ENCODE results near the gene DUSP18.

DUSP18 gene

GRCh38 chr22:30671071-30671470, 3.4 kb upstream of the DUSP18 start:
- H2AFZ ChIP-seq (ENCODE audit: low read length) = no peak overlapping the region
- no peak overlapping the region for H3K27ac ChIP-seq (ENCODE audit: low read depth, low read length, poor library complexity, severe bottlenecking)
- H3K4me3 ChIP-seq (ENCODE audit: low read depth, low read length, poor library complexity, severe bottlenecking) = no peak overlapping the region
- TF ChIP-seq EZH2 (IDR thresholded peaks at IDR 0.05; ENCODE audit: borderline replicate concordance, low read length) (no peak), CTCF (IDR thresholded peaks at IDR 0.05; ENCODE audit: low read length) (no peak)
- H3K36me3 ChIP-seq (ENCODE audit: insufficient read depth, low read length) = no peaks in the 10 kb centered on the region
- H3K9ac ChIP-seq (ENCODE audit: low read length) = no peak overlapping the region
- H3K79me2 ChIP-seq (ENCODE audit: insufficient read depth, low read length) = no peaks in the 10 kb centered on the region
- no peaks in the 10 kb centered on the region for H3K9me3 ChIP-seq (ENCODE audit: low read length)
- H3K27me3 ChIP-seq (ENCODE audit: insufficient read depth, low read length) = peaks cover 3% of the 10 kb centered on the region; the same call in 1 of the 2 replicates
- peaks cover 16% of the 10 kb centered on the region for H3K4me1 ChIP-seq (ENCODE audit: insufficient read depth, low read length, severe bottlenecking)
- no peaks in the 10 kb centered on the region for H3K9me2 ChIP-seq (ENCODE audit: low read depth, low read length)
- H3K4me2 ChIP-seq (ENCODE audit: low read length) = no peak overlapping the region
- no peaks in the 10 kb centered on the region for H4K20me1 ChIP-seq (ENCODE audit: insufficient read depth, low read length)
- H3F3A ChIP-seq (ENCODE audit: insufficient read depth, low read length) = no peaks in the 10 kb centered on the region

- Histone ChIP-seq H3K9me3 (ENCODE audit: low read length) (no peaks in the 10 kb centered on the region), H3F3A (ENCODE audit: insufficient read depth, low read length) (no peaks in the 10 kb centered on the region), H3K79me2 (ENCODE audit: insufficient read depth, low read length) (no peaks in the 10 kb centered on the region), H3K9me2 (ENCODE audit: low read depth, low read length) (no peaks in the 10 kb centered on the region), H3K36me3 (ENCODE audit: insufficient read depth, low read length) (no peaks in the 10 kb centered on the region), H3K4me1 (ENCODE audit: insufficient read depth, low read length, severe bottlenecking) (peaks cover 16% of the 10 kb centered on the region), H3K4me2 (ENCODE audit: low read length) (peak overlapping the region; percentile 83), H3K9ac (ENCODE audit: low read length) (peak overlapping the region; percentile 51; the same call in 1 of the 2 replicates), H4K20me1 (ENCODE audit: insufficient read depth, low read length) (no peaks in the 10 kb centered on the region), H3K27ac (ENCODE audit: low read depth, low read length, poor library complexity, severe bottlenecking) (no peak overlapping the region), H2AFZ (ENCODE audit: low read length) (no peak overlapping the region), H3K4me3 (ENCODE audit: low read depth, low read length, poor library complexity, severe bottlenecking) (peak overlapping the region; percentile 67), H3K27me3 (ENCODE audit: insufficient read depth, low read length) (no peaks in the 10 kb centered on the region; the same call in 1 of the 2 replicates)
- TF ChIP-seq EZH2 (IDR thresholded peaks at IDR 0.05; ENCODE audit: borderline replicate concordance, low read length) = no peak
- no peak for TF ChIP-seq CTCF (IDR thresholded peaks at IDR 0.05; ENCODE audit: low read length)
Measured at GRCh38 chr22:30668386-30668710, 673 bp upstream of the DUSP18 start.

- Histone ChIP-seq H3K4me3 (ENCODE audit: low read depth, low read length, poor library complexity, severe bottlenecking) (peak overlapping the region; percentile 67), H3K9me2 (ENCODE audit: low read depth, low read length) (no peaks in the 10 kb centered on the region), H3K27me3 (ENCODE audit: insufficient read depth, low read length) (no peaks in the 10 kb centered on the region; the same call in 1 of the 2 replicates), H3K9me3 (ENCODE audit: low read length) (no peaks in the 10 kb centered on the region), H3K9ac (ENCODE audit: low read length) (peak overlapping the region; percentile 51), H3K27ac (ENCODE audit: low read depth, low read length, poor library complexity, severe bottlenecking) (no peak overlapping the region), H3F3A (ENCODE audit: insufficient read depth, low read length) (no peaks in the 10 kb centered on the region), H2AFZ (ENCODE audit: low read length) (no peak overlapping the region), H3K4me1 (ENCODE audit: insufficient read depth, low read length, severe bottlenecking) (peaks cover 16% of the 10 kb centered on the region), H3K4me2 (ENCODE audit: low read length) (peak overlapping the region; percentile 83), H4K20me1 (ENCODE audit: insufficient read depth, low read length) (no peaks in the 10 kb centered on the region), H3K79me2 (ENCODE audit: insufficient read depth, low read length) (no peaks in the 10 kb centered on the region), H3K36me3 (ENCODE audit: insufficient read depth, low read length) (no peaks in the 10 kb centered on the region)
- no peak for TF ChIP-seq CTCF (IDR thresholded peaks at IDR 0.05; ENCODE audit: low read length)
- TF ChIP-seq EZH2 (IDR thresholded peaks at IDR 0.05; ENCODE audit: borderline replicate concordance, low read length) = no peak
Measured at GRCh38 chr22:30667107-30667493, 575 bp downstream of the DUSP18 start.
